Endothelial cell of umbilical vein (primary cell): ENCODE measurements around the gene MSMB. TPM values are rescaled to one million over a fixed set of nuclear protein-coding genes. Genes with fewer than 3 reads are reported as not detected.

Source experiments
- BruUV-seq: library from RNA; stranded (reverse); fragments of 400-500 nt; replicated peaks from 2 replicates; lab custom pipeline; 2021; lab: Mats Ljungman, UMichigan
- CTCF ChIA-PET: fragments of 300-600, 350-600 bp; sonication (Branson Sonifier 250); formaldehyde crosslinking; loops from one replicate; lab custom pipeline; 2021; ENCODE audit warnings: antibody characterized with exemption, inconsistent platforms; lab: Charles Lee
- POLR2A ChIA-PET: fragments of 300-600, 350-600 bp; sonication (Branson Sonifier 250); formaldehyde crosslinking; loops from one replicate; lab custom pipeline; 2021; ENCODE audit warnings: antibody characterized with exemption, inconsistent platforms; lab: Charles Lee
- DNase-seq: peaks from one replicate; pipeline ENCODE4 v3.0.0-alpha.2; 2011; ENCODE audit warnings: low read depth, low spot score
- FAIRE-seq: peaks from 2 replicates; lab custom pipeline; 2011; peaks lifted over from hg19 to GRCh38; lab: Jason Lieb, UNC
- H2AFZ ChIP-seq: 2 replicates; pipeline ENCODE4 v1.6.0; 2012; ENCODE audit warnings: low read depth, low read length, control low read depth, inconsistent platforms
- H3K27ac ChIP-seq: 2 replicates; pipeline ENCODE4 v1.5.1; 2011; ENCODE audit warnings: low read depth, mild to moderate bottlenecking, control low read depth, low read length, moderate library complexity; ENCODE audit not compliant: insufficient read depth
- H3K27me3 ChIP-seq, 2 experiments: 2 replicates each; pipeline versions ENCODE4 v1.6.0 to v1.6.1; 2011; ENCODE audit warnings: low read length in 2 of 2, mixed read lengths in 1 of 2; ENCODE audit not compliant: control insufficient read depth in 2 of 2, insufficient read depth in 2 of 2
- H3K36me3 ChIP-seq, 2 experiments: 2 replicates in 1 of 2; 3 replicates in 1 of 2; pipeline ENCODE4 v1.5.1; 2011; ENCODE audit warnings: low read length in 2 of 2, mild to moderate bottlenecking in 1 of 2, moderate library complexity in 1 of 2; ENCODE audit not compliant: control insufficient read depth in 2 of 2, insufficient read depth in 2 of 2; ENCODE audit errors: extremely low read depth in 1 of 2
- H3K4me1 ChIP-seq: 3 replicates; pipeline ENCODE4 v1.5.1; 2011; ENCODE audit warnings: mild to moderate bottlenecking, low read length; ENCODE audit not compliant: control insufficient read depth, insufficient read depth; ENCODE audit errors: extremely low read depth
- H3K4me2 ChIP-seq: 2 replicates; pipeline ENCODE4 v1.6.1; 2011; ENCODE audit warnings: low read length, control low read depth, mixed read lengths; ENCODE audit not compliant: insufficient read depth
- H3K4me3 ChIP-seq, 3 experiments: fragments of 200-600 bp in 1 of 3; sonication (generic), shearing (Covaris generic) in 1 of 3; replicated peaks in 1 of 3; 2 replicates each; pipeline ENCODE4 v1.5.1; 2011 to 2016; ENCODE audit warnings: control low read depth in 3 of 3, low read length in 3 of 3, mild to moderate bottlenecking in 2 of 3, inconsistent platforms in 1 of 3, low read depth in 1 of 3, moderate library complexity in 1 of 3; ENCODE audit not compliant: insufficient read depth in 1 of 3
- H3K79me2 ChIP-seq: 2 replicates; pipeline ENCODE4 v1.6.0; 2012; ENCODE audit warnings: low read length, inconsistent platforms; ENCODE audit not compliant: control insufficient read depth, insufficient read depth
- H3K9ac ChIP-seq: replicated peaks from 2 replicates; pipeline ENCODE3; 2011; ENCODE audit warnings: low read length, control low read depth; ENCODE audit not compliant: insufficient read depth; ENCODE audit errors: extremely low read depth
- H3K9me1 ChIP-seq: replicated peaks from 3 replicates; pipeline ENCODE4 v1.6.0; 2011; ENCODE audit warnings: mild to moderate bottlenecking, low read length; ENCODE audit not compliant: control insufficient read depth, insufficient read depth; ENCODE audit errors: extremely low read depth
- H3K9me3 ChIP-seq: replicated peaks from 2 replicates; pipeline ENCODE4 v1.5.1; 2012; ENCODE audit warnings: low read length, inconsistent platforms; ENCODE audit not compliant: control insufficient read depth, insufficient read depth
- H4K20me1 ChIP-seq: replicated peaks from 2 replicates; pipeline ENCODE3; 2011; ENCODE audit warnings: mild to moderate bottlenecking, low read length; ENCODE audit not compliant: control insufficient read depth, insufficient read depth; ENCODE audit errors: extremely low read depth
- EZH2 ChIP-seq: IDR thresholded peaks from 2 replicates; pipeline ENCODE4 v1.6.1; 2012; ENCODE audit warnings: borderline replicate concordance, low read depth, mild to moderate bottlenecking, moderate library complexity, low read length, inconsistent platforms; ENCODE audit not compliant: severe bottlenecking
- FOS ChIP-seq: IDR thresholded peaks from 2 replicates; pipeline ENCODE4 v1.6.1; 2011; ENCODE audit warnings: mild to moderate bottlenecking, low read length, moderate library complexity, borderline replicate concordance; ENCODE audit not compliant: insufficient read depth
- MYC ChIP-seq: IDR thresholded peaks from one replicate; pipeline ENCODE4 v1.6.1; 2011; ENCODE audit warnings: mild to moderate bottlenecking, low read depth, low read length
- dilution Hi-C: fragments of 300-500 bp; cut with MboI; formaldehyde crosslinking; loops from one replicate; pipeline ENCODE4 v1.15.0; 2019; ENCODE audit warnings: low sequenced_read_pairs; ENCODE audit not compliant: extremely low pct_ligation_motif_present
- intact Hi-C: fragments of 100-400 bp; cut with micrococcal nuclease; formaldehyde crosslinking; loops from one replicate; pipeline ENCODE4 v1.10.0; 2022
- polyA plus RNA-seq, 4 experiments: library from polyadenylated mRNA; depleted of rRNA in 3 of 4; stranded (reverse) in 3 of 4; unstranded in 1 of 4; fragments of >200 nt; gene quantifications; 2 replicates each; pipeline versions ENCODE4 v1.2.1 to v1.2.3, GENCODE V29; 2011 to 2012; ENCODE audit warnings: missing spikeins in 1 of 4
- total RNA-seq: library from RNA; stranded (reverse); gene quantifications from 2 replicates; pipeline ENCODE4 v1.2.3, GENCODE V29; 2021
- TF ChIP-seq, protein P1 (sequence below): IDR thresholded peaks from 2 replicates; pipeline ENCODE4 v1.6.1; 2011; ENCODE audit not compliant: insufficient read depth, insufficient read length
- TF ChIP-seq, protein P2 (sequence below), 2 donors: IDR thresholded peaks; 1 replicate in 1 of 2; 2 replicates in 1 of 2; pipeline ENCODE4 v1.5.1; 2011; ENCODE audit warnings: low read length in 2 of 2, mild to moderate bottlenecking in 2 of 2, moderate library complexity in 2 of 2, control low read depth in 1 of 2, inconsistent platforms in 1 of 2, low read depth in 1 of 2; ENCODE audit not compliant: insufficient read depth in 1 of 2; ENCODE audit errors: extremely low read depth in 1 of 2

The MSMB gene
- total and polyA plus RNA-seq, 2 donors (not counting 3 experiments of a cell fraction or from before 2014, with no cell fraction given) = not detected

DNA sequence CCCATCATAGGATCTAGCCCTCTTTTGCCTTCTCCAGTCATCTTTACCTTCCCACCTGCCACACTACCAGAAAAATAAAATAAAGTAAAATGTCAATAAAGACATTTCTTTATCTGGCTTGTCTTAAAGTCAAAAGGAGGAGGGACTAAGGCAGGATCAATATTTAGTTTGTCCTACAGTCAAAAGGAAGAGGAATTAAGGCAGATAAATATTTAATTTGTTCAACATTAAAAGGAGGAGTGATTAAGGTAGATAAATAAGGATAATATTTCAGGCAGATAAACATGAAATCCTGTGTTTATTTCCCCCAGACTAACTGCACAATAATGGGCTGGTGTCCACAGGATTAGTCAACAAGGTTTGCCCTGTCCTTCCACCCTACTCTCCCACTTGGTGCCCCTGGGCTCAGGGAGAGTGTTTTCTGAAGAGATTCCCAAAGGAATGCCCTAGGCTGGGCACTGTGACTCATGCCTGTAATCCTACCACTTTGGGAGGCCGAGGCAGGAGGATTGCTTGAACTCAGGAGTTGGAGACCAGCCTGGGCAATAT is 18.3 kb upstream of the MSMB start:
- no TSS peak for BruUV-seq
- Histone ChIP-seq H3K27me3 (no peaks in the 10 kb centered on the region), H3K9me1 (no peaks in the 10 kb centered on the region), H3K9me3 (no peaks in the 10 kb centered on the region), H3K4me2 (no peak overlapping the region), H3K4me3 (no peak overlapping the region), H3K27ac (no peak overlapping the region), H4K20me1 (no peaks in the 10 kb centered on the region), H3K36me3 (no peaks in the 10 kb centered on the region), H3K79me2 (no peaks in the 10 kb centered on the region), H3K4me1 (no peaks in the 10 kb centered on the region), H2AFZ (no peak overlapping the region), H3K9ac (no peak overlapping the region)
- DNase-seq = no peak
- dilution Hi-C loops = no loop called here
- no peak for TF ChIP-seq EZH2
- TF ChIP-seq, protein P1, sequence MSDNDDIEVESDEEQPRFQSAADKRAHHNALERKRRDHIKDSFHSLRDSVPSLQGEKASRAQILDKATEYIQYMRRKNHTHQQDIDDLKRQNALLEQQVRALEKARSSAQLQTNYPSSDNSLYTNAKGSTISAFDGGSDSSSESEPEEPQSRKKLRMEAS = no peak
- no peak for TF ChIP-seq MYC
- intact Hi-C loops = no loop called here
- CTCF ChIA-PET = no interaction called here
- POLR2A ChIA-PET = no interaction called here
- no peak for FAIRE-seq

DNA sequence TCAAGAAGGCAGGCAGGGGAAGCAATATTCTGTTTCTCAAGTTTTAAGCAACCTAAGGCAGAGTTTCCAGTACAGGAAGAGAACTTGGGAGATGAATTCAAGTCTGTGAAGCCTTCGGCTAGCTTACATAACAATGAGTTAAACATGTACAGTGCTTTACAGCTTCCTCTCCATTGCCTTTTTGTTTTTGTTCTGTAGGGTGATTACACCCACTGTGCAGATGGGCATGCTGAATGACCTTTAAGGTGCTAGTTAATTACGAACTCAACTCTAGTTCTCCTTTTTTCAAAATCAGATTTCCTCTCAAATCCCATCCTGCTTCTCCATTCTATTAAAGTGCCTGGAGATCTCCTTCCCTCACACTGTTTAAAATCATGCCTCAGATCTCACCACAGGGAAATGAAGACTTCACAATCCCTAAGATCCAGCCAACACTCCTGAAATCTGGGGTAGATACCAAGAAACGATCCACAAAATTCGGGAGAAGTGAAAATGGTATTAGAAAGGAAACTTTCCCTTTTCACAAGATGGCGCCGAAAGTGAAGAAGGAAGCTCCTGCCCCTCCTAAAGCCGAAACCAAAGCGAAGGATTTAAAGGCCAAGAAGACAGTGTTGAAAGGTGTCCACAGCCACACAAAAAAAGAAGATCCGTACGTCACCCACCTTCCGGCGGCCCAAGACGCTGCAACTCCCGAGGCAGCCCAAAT is 16.8 kb upstream of the MSMB start:
- no peaks in the 10 kb centered on the region for H3K9me1 ChIP-seq
- no peak overlapping the region for H2AFZ ChIP-seq
- no peak overlapping the region for H3K27ac ChIP-seq
- H3K4me2 ChIP-seq = no peak overlapping the region
- H3K4me3 ChIP-seq = no peak overlapping the region
- ChIA-PET CTCF (interaction anchor here (0.6 kb wide), 1 partner anchor 24 kb away, joined by 3 read pairs; no protein-coding TSS in a partner anchor), POLR2A (no interaction called here)
- no peaks in the 10 kb centered on the region for H4K20me1 ChIP-seq
- TF ChIP-seq EZH2 (no peak), FOS (no peak)
- TF ChIP-seq, protein P2, sequence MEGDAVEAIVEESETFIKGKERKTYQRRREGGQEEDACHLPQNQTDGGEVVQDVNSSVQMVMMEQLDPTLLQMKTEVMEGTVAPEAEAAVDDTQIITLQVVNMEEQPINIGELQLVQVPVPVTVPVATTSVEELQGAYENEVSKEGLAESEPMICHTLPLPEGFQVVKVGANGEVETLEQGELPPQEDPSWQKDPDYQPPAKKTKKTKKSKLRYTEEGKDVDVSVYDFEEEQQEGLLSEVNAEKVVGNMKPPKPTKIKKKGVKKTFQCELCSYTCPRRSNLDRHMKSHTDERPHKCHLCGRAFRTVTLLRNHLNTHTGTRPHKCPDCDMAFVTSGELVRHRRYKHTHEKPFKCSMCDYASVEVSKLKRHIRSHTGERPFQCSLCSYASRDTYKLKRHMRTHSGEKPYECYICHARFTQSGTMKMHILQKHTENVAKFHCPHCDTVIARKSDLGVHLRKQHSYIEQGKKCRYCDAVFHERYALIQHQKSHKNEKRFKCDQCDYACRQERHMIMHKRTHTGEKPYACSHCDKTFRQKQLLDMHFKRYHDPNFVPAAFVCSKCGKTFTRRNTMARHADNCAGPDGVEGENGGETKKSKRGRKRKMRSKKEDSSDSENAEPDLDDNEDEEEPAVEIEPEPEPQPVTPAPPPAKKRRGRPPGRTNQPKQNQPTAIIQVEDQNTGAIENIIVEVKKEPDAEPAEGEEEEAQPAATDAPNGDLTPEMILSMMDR (IDR thresholded peaks at IDR 0.05; ENCODE audit: extremely low read depth in 1 of 2, insufficient read depth in 1 of 2, low read depth in 1 of 2, low read length in 2 of 2) = no peak
- DNase-seq (no peak), FAIRE-seq (no peak)
- BruUV-seq = no TSS peak
- no peaks in the 10 kb centered on the region for H3K9me3 ChIP-seq
- no peak overlapping the region for H3K9ac ChIP-seq
- no peaks in the 10 kb centered on the region for H3K36me3 ChIP-seq
- intact Hi-C loops (no loop called here), dilution Hi-C loops (no loop called here)
- no peaks in the 10 kb centered on the region for H3K79me2 ChIP-seq
- no peaks in the 10 kb centered on the region for H3K4me1 ChIP-seq
- H3K27me3 ChIP-seq = no peaks in the 10 kb centered on the region
